B cell (primary cell): ENCODE data around the gene GYPC. TPM values are rescaled to one million over a fixed set of nuclear protein-coding genes. Genes with fewer than 3 reads are reported as not detected.

Source experiments
- ATAC-seq: fragments of 200-7000 bp; cut with Tn5 transposase; one replicate; pipeline ENCODE4 v1.10.0; 2021; ENCODE audit warnings: low read depth, mild to moderate bottlenecking, moderate number of reproducible peaks, moderate library complexity
- CTCF ChIA-PET: fragments of 350-600 bp; sonication (Branson Sonifier 250); formaldehyde crosslinking; loops from one replicate; lab custom pipeline; 2021; ENCODE audit warnings: antibody characterized with exemption, inconsistent platforms; lab: Charles Lee
- POLR2A ChIA-PET: fragments of 350-600 bp; sonication (Branson Sonifier 250); formaldehyde crosslinking; loops from one replicate; lab custom pipeline; 2021; ENCODE audit warnings: antibody characterized with exemption; lab: Charles Lee
- DNase-seq: peaks from one replicate; pipeline ENCODE4 v3.0.0; 2013
- H2AFZ ChIP-seq: 2 replicates; pipeline ENCODE4 v1.6.1; 2012; ENCODE audit warnings: mild to moderate bottlenecking, low read depth, low read length; ENCODE audit not compliant: insufficient read depth, poor library complexity, severe bottlenecking
- H3K27ac ChIP-seq, 2 donors: 1 replicate in 1 of 2; 2 replicates in 1 of 2; pipeline ENCODE4 v1.5.1; 2012 to 2013; ENCODE audit warnings: low read length in 2 of 2, mild to moderate bottlenecking in 2 of 2, moderate library complexity in 1 of 2
- H3K27me3 ChIP-seq, 4 experiments: fragments of 200-600 bp in 1 of 4; sonication (generic) in 1 of 4; replicated peaks in 1 of 4; 1 replicate in 2 of 4; 2 replicates in 2 of 4; pipeline versions ENCODE4 v1.6.1 to v1.7.0; 2013 to 2016; ENCODE audit warnings: low read length in 3 of 4, mild to moderate bottlenecking in 2 of 4, mixed read lengths in 1 of 4, moderate library complexity in 1 of 4; ENCODE audit not compliant: insufficient read depth in 4 of 4, control insufficient read depth in 3 of 4; ENCODE audit errors: control extremely low read depth in 1 of 4
- H3K36me3 ChIP-seq, 2 experiments: replicated peaks in 1 of 2; 1 replicate in 1 of 2; 2 replicates in 1 of 2; pipeline versions ENCODE4 v1.6.1 to v1.7.1; 2013; ENCODE audit warnings: low read length in 1 of 2; ENCODE audit not compliant: insufficient read depth in 2 of 2, control insufficient read depth in 1 of 2; ENCODE audit errors: control extremely low read depth in 1 of 2, extremely low read depth in 1 of 2
- H3K4me1 ChIP-seq, 2 donors: fragments of 200-600 bp in 1 of 2; sonication (generic) in 1 of 2; 1 replicate in 1 of 2; 2 replicates in 1 of 2; pipeline versions ENCODE4 v1.5.1 to v1.6.1; 2013 to 2017; ENCODE audit warnings: low read length in 2 of 2; ENCODE audit not compliant: control insufficient read depth in 2 of 2, insufficient read depth in 2 of 2
- H3K4me2 ChIP-seq: replicated peaks from 2 replicates; pipeline ENCODE3; 2012; ENCODE audit warnings: mild to moderate bottlenecking, low read depth, low read length; ENCODE audit not compliant: poor library complexity, severe bottlenecking
- H3K4me3 ChIP-seq, 5 experiments: fragments of 200-600 bp in 1 of 5; sonication (generic) in 1 of 5; 1 replicate in 3 of 5; 2 replicates in 2 of 5; pipeline versions ENCODE4 v1.5.1 to v1.7.0; 2011 to 2016; ENCODE audit warnings: low read length in 4 of 5, mild to moderate bottlenecking in 4 of 5, low read depth in 2 of 5, control low read depth in 1 of 5, moderate library complexity in 1 of 5; ENCODE audit not compliant: insufficient read depth in 1 of 5; ENCODE audit errors: control extremely low read depth in 1 of 5, extremely low read depth in 1 of 5
- H3K79me2 ChIP-seq: fragments of 200-600 bp; sonication (generic); one replicate; pipeline ENCODE4 v1.6.0; 2016; ENCODE audit warnings: low read length; ENCODE audit not compliant: control insufficient read depth, insufficient read depth
- H3K9ac ChIP-seq: fragments of 200-600 bp; sonication (generic); 2 replicates; pipeline ENCODE4 v1.6.1; 2017; ENCODE audit warnings: mild to moderate bottlenecking, low read length, moderate library complexity
- H3K9me3 ChIP-seq, 3 donors: one replicate each; pipeline versions ENCODE4 v1.6.1 to v1.7.1; 2013; ENCODE audit warnings: low read length in 2 of 3; ENCODE audit not compliant: control insufficient read depth in 2 of 3, insufficient read depth in 1 of 3; ENCODE audit errors: control extremely low read depth in 1 of 3
- H4K20me1 ChIP-seq: 2 replicates; pipeline ENCODE4 v1.6.0; 2012; ENCODE audit warnings: mild to moderate bottlenecking, low read length; ENCODE audit not compliant: insufficient read depth, control insufficient read depth, poor library complexity, severe bottlenecking
- H3K27ac Mint-ChIP-seq: one replicate; pipeline ENCODE4 v1.8.0; 2021; ENCODE audit warnings: mixed read lengths
- H3K27me3 Mint-ChIP-seq: one replicate; pipeline ENCODE4 v1.8.0; 2021; ENCODE audit warnings: mixed read lengths
- H3K4me1 Mint-ChIP-seq: one replicate; pipeline ENCODE4 v1.8.0; 2021; ENCODE audit warnings: mixed read lengths
- H3K4me3 Mint-ChIP-seq: one replicate; pipeline ENCODE4 v1.8.0; 2021; ENCODE audit warnings: mixed read lengths
- H3K9me3 Mint-ChIP-seq: one replicate; pipeline ENCODE4 v1.8.0; 2022; ENCODE audit warnings: mixed read lengths; ENCODE audit not compliant: insufficient read depth
- EZH2 ChIP-seq: IDR thresholded peaks from 2 replicates; pipeline ENCODE4 v1.6.1; 2012; ENCODE audit warnings: borderline replicate concordance, low read depth, mild to moderate bottlenecking, moderate library complexity, low read length; ENCODE audit not compliant: insufficient read depth, poor library complexity, severe bottlenecking
- WGBS: methylation state at CpG from one replicate; pipeline ENCODE4 v1.1.5; 2013; ENCODE audit warnings: missing lambda C conversion rate; ENCODE audit not compliant: insufficient coverage; 5-methylcytosine and 5-hydroxymethylcytosine counted together
- intact Hi-C: fragments of 100-400 bp; cut with micrococcal nuclease; formaldehyde crosslinking; loops from one replicate; pipeline ENCODE4 v1.10.0; 2022
- polyA plus RNA-seq: library from polyadenylated mRNA; depleted of rRNA; stranded (reverse); fragments of >200 nt; gene quantifications from 2 replicates; pipeline ENCODE4 v1.2.3, GENCODE V29; 2012
- total RNA-seq, 2 donors: library from RNA; stranded (reverse); fragments of 120-200 nt in 1 of 2; gene quantifications; 1 replicate in 1 of 2; 2 replicates in 1 of 2; pipeline versions ENCODE4 v1.2.3 to v1.2.4, GENCODE V29; 2013 to 2022
- TF ChIP-seq, protein P1 (sequence below): fragments of 200-600 bp; IDR thresholded peaks from one replicate; pipeline ENCODE4 v1.8.0; 2022; ENCODE audit warnings: antibody characterized with exemption, mild to moderate bottlenecking

GYPC gene
- total and polyA plus RNA-seq, 2 donors (not counting 1 experiment from before 2014, with no cell fraction given), result 48.8 to 111 TPM

DNA sequence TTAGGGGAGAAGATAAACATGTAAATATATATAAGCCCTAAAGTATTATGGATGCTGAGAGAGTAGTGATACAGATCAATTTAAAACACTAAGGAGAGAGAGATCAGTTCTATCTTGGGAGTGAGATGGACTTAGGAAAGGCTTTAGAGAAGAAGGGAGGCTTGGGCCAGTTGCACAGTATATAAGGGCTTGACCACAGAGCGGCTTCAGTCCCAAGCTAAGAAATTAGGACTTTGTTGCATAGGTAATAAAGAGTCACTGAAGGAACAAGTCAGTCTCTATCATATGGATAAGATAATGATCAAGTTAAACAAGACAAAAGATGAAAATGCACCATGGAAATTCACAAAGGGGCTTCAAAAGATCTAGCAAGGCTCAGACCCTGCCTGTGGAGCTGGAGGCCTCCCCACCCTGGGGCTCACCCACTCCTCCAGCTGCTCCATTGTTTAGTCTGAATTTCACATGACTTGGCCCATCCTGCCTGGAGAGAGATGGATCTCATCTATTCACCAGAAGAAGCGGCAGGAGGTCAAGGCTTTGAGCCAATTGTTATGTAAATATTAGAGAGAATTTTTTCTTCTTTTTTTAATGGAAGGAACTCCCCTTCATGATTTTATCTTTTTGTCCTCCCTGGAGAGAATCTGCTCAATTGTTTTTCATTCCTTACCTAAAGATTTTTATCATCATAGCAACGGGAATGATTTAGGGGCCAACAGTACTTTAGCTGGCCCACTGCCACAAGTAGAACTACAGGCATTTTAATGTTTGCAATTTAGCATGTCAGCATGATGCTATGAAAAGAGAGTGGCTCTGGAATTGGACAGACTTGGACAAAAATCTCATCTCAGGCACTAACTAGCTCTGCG, 44.0 kb downstream of the GYPC start:
- H4K20me1 ChIP-seq, result no peaks in the 10 kb centered on the region
- no peak overlapping the region for H3K4me2 ChIP-seq
- peaks cover 3 to 31% of the 10 kb centered on the region in 2 experiments for H3K36me3 ChIP-seq
- H3K4me1 Mint-ChIP-seq, result no peaks in the 10 kb centered on the region
- no peaks in the 10 kb centered on the region for H3K27me3 ChIP-seq
- intact Hi-C loops, result no loop called here
- no CpG with 5 or more reads among the region's 4 CpGs for WGBS
- DNase-seq (no peak), ATAC-seq (no peak)
- no peak for TF ChIP-seq EZH2
- TF ChIP-seq, protein P1, sequence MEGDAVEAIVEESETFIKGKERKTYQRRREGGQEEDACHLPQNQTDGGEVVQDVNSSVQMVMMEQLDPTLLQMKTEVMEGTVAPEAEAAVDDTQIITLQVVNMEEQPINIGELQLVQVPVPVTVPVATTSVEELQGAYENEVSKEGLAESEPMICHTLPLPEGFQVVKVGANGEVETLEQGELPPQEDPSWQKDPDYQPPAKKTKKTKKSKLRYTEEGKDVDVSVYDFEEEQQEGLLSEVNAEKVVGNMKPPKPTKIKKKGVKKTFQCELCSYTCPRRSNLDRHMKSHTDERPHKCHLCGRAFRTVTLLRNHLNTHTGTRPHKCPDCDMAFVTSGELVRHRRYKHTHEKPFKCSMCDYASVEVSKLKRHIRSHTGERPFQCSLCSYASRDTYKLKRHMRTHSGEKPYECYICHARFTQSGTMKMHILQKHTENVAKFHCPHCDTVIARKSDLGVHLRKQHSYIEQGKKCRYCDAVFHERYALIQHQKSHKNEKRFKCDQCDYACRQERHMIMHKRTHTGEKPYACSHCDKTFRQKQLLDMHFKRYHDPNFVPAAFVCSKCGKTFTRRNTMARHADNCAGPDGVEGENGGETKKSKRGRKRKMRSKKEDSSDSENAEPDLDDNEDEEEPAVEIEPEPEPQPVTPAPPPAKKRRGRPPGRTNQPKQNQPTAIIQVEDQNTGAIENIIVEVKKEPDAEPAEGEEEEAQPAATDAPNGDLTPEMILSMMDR, result no peak
- no peak overlapping the region for H3K4me3 ChIP-seq
- no peaks in the 10 kb centered on the region for H3K79me2 ChIP-seq
- no peak overlapping the region for H3K9ac ChIP-seq
- no peaks in the 10 kb centered on the region for H3K4me1 ChIP-seq
- no peaks in the 10 kb centered on the region for H3K9me3 ChIP-seq
- H3K27me3 Mint-ChIP-seq, result no peaks in the 10 kb centered on the region
- no peaks in the 10 kb centered on the region for H3K9me3 Mint-ChIP-seq
- ChIA-PET CTCF (interaction anchor here (0.6 kb wide), 2 partner anchors 25 to 173 kb away, joined by 3 read pairs; no protein-coding TSS in a partner anchor), POLR2A (interaction anchor here (0.5 kb wide), 1 partner anchor 154 kb away, joined by 3 read pairs; no protein-coding TSS in a partner anchor)
- H2AFZ ChIP-seq, result no peak overlapping the region
- no peak overlapping the region for H3K27ac ChIP-seq
- no peak overlapping the region for H3K27ac Mint-ChIP-seq
- H3K4me3 Mint-ChIP-seq, result no peak overlapping the region

DNA sequence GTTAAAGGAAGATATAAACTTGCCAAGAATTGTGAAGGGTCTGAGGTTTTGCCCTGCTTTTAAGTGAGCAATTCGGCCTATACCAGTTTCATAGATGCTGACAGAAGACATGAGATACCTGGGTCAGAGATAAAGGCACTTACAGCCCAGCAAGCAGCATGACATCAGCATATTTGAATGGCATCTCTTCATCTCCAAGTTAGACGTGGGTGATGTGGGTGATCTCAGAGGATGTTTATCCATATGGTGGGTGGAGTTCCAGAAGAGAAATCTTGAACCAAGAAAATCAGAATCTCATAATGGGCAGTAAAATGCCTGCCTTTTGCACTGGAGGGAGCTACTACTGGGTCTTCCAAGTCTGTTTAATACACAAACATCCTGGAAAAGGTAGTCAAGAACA, 44.7 kb downstream of the GYPC start:
- Histone ChIP-seq H2AFZ (no peak overlapping the region), H3K9me3 (no peaks in the 10 kb centered on the region), H3K79me2 (no peaks in the 10 kb centered on the region), H3K36me3 (peaks cover 3 to 24% of the 10 kb centered on the region in 2 experiments), H3K4me3 (no peak overlapping the region), H3K4me2 (no peak overlapping the region), H3K9ac (no peak overlapping the region), H3K4me1 (no peaks in the 10 kb centered on the region), H4K20me1 (no peaks in the 10 kb centered on the region), H3K27me3 (no peaks in the 10 kb centered on the region), H3K27ac (no peak overlapping the region)
- H3K4me1 Mint-ChIP-seq, result no peaks in the 10 kb centered on the region
- TF ChIP-seq EZH2, result no peak
- TF ChIP-seq, protein P1, result no peak
- WGBS, result 88% methylated on average over 1 of the region's 2 CpGs
- intact Hi-C loops, result no loop called here
- ATAC-seq (no peak), DNase-seq (no peak)
- CTCF ChIA-PET, result no interaction called here
- H3K9me3 Mint-ChIP-seq, result no peaks in the 10 kb centered on the region
- H3K27me3 Mint-ChIP-seq, result no peaks in the 10 kb centered on the region
- H3K4me3 Mint-ChIP-seq, result no peak overlapping the region
- no peak overlapping the region for H3K27ac Mint-ChIP-seq
- POLR2A ChIA-PET, result interaction anchor here (0.5 kb wide), 1 partner anchor 155 kb away, joined by 3 read pairs; no protein-coding TSS in a partner anchor
